ENCODE measurements around the gene MBP.

MBP gene

DNA sequence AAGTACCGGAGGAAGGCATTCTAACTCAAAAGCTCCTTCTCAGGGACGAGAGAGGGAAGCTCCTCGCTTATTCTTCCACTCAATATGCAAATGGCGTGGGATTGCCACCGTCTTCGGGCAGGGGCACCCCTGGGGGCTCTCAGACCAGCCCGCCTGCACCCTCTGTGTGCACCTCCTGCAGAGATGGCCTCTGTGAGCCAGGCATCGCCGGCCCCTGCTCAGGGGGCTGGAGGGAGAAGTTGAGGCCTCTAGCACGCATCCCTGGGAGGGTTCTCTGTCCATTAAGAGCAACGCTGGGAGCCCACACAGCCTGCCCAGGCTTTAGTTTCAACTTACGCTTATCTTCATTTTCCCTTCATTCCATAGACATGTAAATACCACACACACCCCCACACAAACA lies 125.3 kb downstream of the MBP start:
- H3K4me3 ChIP-seq (ENCODE audit: low read length), result no peak overlapping the region
- H2BK120ac ChIP-seq (ENCODE audit: low read depth, low read length), result no peak overlapping the region
- no peaks in the 10 kb centered on the region for H3K79me2 ChIP-seq (ENCODE audit: control insufficient read depth, insufficient read depth, low read length)
- WGBS (ENCODE audit: extremely low coverage, insufficient coverage, low lambda C conversion rate), result no CpG with 5 or more reads among the region's 12 CpGs
- no peaks in the 10 kb centered on the region for H3K4me1 ChIP-seq (ENCODE audit: control insufficient read depth, low read depth, low read length)
- no peak overlapping the region for H3K4ac ChIP-seq (ENCODE audit: low read depth, low read length)
- no peak overlapping the region for H3K9ac ChIP-seq (ENCODE audit: low read length)
- no peak overlapping the region for H3K4me2 ChIP-seq (ENCODE audit: low read length)
- H4K5ac ChIP-seq (ENCODE audit: low read length), result no peak overlapping the region
- H3K36me3 ChIP-seq (ENCODE audit: control insufficient read depth, insufficient read depth, low read length), result no peaks in the 10 kb centered on the region
- H3K23ac ChIP-seq (ENCODE audit: low read length), result no peak overlapping the region
- DNase-seq, result no peak
- H3K27me3 ChIP-seq (ENCODE audit: insufficient read depth, low read length, poor library complexity), result no peaks in the 10 kb centered on the region
- no peak overlapping the region for H2AK5ac ChIP-seq (ENCODE audit: low read length)
- no peak overlapping the region for H4K8ac ChIP-seq (ENCODE audit: low read depth, low read length)
- no peaks in the 10 kb centered on the region for H3K79me1 ChIP-seq (ENCODE audit: low read length)
- no peak overlapping the region for H3K18ac ChIP-seq (ENCODE audit: low read length)
- no peak overlapping the region for H3K27ac ChIP-seq (ENCODE audit: low read depth, low read length)
- no peak overlapping the region for H2BK5ac ChIP-seq (ENCODE audit: low read length)
- H3K56ac ChIP-seq (ENCODE audit: low read length), result no peak overlapping the region
- H2BK15ac ChIP-seq (replicated peaks; ENCODE audit: low read depth), result no peak overlapping the region

DNA sequence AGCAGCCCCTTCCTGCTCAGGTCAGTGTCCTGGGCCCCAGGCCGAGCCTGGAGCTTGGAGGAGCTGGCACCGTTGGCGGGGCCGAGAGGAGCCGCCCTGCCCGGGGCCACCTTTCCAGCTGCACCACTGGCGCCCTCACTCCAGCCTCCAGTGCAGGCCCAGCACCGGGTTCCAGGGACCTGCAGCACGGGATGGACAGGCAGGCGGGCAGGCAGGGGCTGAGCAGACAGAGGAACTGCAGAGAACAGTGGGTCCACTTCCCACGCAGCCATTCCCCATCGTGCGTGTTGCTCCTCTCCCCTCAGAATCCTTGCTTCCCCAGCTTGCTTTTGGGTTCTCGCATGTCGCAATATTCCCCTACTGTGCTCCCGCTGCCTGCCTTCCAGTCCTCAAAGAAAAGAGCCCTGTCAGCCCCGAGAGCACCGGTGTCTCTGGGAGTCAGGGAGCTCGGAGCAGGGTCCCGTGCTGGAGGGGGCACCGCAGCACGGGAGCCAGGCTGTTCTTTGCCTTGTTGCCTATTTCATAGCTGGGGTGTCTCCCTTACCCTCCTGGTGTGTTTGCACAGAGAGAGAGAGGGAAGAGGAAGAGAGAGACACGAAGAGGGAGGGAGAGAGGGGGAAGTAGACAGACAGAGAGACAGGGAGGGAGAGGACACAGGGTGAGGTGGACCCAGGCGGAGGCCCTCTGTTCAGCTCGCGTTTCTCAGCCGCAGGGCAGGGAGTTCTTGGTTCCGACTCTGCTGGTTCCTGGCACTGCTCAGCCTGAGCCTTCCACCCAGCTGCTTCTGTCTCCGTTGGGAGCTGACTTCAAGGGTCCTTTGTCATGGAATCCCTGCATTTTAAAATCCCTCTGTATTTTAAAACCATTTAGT lies 126.0 kb downstream of the MBP start:
- Histone ChIP-seq H3K18ac (ENCODE audit: low read length) (no peak overlapping the region), H3K36me3 (ENCODE audit: control insufficient read depth, insufficient read depth, low read length) (no peaks in the 10 kb centered on the region), H3K27ac (ENCODE audit: low read depth, low read length) (no peak overlapping the region), H2BK5ac (ENCODE audit: low read length) (no peak overlapping the region), H3K79me1 (ENCODE audit: low read length) (no peaks in the 10 kb centered on the region), H3K23ac (ENCODE audit: low read length) (no peak overlapping the region), H2BK15ac (replicated peaks; ENCODE audit: low read depth) (no peak overlapping the region), H3K79me2 (ENCODE audit: control insufficient read depth, insufficient read depth, low read length) (no peaks in the 10 kb centered on the region), H3K4me3 (ENCODE audit: low read length) (no peak overlapping the region), H2AK5ac (ENCODE audit: low read length) (no peak overlapping the region), H4K8ac (ENCODE audit: low read depth, low read length) (no peak overlapping the region), H3K9ac (ENCODE audit: low read length) (no peak overlapping the region), H3K4me2 (ENCODE audit: low read length) (no peak overlapping the region), H3K4me1 (ENCODE audit: control insufficient read depth, low read depth, low read length) (no peaks in the 10 kb centered on the region), H3K56ac (ENCODE audit: low read length) (peak overlapping the region; percentile 2), H3K27me3 (ENCODE audit: insufficient read depth, low read length, poor library complexity) (no peaks in the 10 kb centered on the region), H2BK120ac (ENCODE audit: low read depth, low read length) (no peak overlapping the region), H4K5ac (ENCODE audit: low read length) (no peak overlapping the region), H3K4ac (ENCODE audit: low read depth, low read length) (no peak overlapping the region)
- no peak for DNase-seq
- WGBS (ENCODE audit: extremely low coverage, insufficient coverage, low lambda C conversion rate), result no CpG with 5 or more reads among the region's 29 CpGs

DNA sequence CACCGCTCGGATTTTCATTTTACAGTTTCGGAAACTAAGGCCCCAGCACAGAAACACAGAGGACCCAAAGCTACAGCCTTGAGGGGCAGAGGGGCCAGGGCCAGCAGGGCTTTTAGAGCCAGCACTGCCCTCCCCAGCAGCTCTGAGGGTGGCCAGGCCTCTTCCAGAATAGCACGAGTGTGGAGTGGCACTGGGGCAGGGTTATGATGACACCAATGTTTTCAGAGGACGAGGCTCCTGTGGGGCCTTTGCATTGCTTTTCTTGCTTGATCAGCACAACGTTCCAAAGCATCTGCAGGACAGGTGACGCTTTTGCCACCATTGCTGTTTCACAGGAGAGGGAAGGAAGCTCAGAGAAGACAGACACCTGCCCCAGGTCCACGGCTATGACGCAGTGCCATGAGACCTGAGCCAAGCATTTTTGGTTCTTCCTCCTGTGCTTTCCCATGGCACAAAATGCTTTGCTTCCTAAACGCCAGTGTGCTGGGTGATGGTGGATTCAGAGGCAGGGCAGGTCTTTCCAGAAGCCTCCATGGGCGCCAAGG lies 126.9 kb downstream of the MBP start:
- H2BK15ac ChIP-seq (replicated peaks; ENCODE audit: low read depth), result no peak overlapping the region
- H3K36me3 ChIP-seq (ENCODE audit: control insufficient read depth, insufficient read depth, low read length), result no peaks in the 10 kb centered on the region
- no CpG with 5 or more reads among the region's 11 CpGs for WGBS (ENCODE audit: extremely low coverage, insufficient coverage, low lambda C conversion rate)
- H2AK5ac ChIP-seq (ENCODE audit: low read length), result no peak overlapping the region
- no peak for DNase-seq
- H3K18ac ChIP-seq (ENCODE audit: low read length), result no peak overlapping the region
- no peak overlapping the region for H3K56ac ChIP-seq (ENCODE audit: low read length)
- H3K9ac ChIP-seq (ENCODE audit: low read length), result no peak overlapping the region
- no peaks in the 10 kb centered on the region for H3K79me1 ChIP-seq (ENCODE audit: low read length)
- H3K79me2 ChIP-seq (ENCODE audit: control insufficient read depth, insufficient read depth, low read length), result no peaks in the 10 kb centered on the region
- H4K8ac ChIP-seq (ENCODE audit: low read depth, low read length), result no peak overlapping the region
- H2BK120ac ChIP-seq (ENCODE audit: low read depth, low read length), result no peak overlapping the region
- H3K4ac ChIP-seq (ENCODE audit: low read depth, low read length), result no peak overlapping the region
- no peak overlapping the region for H3K23ac ChIP-seq (ENCODE audit: low read length)
- H2BK5ac ChIP-seq (ENCODE audit: low read length), result no peak overlapping the region
- H3K4me1 ChIP-seq (ENCODE audit: control insufficient read depth, low read depth, low read length), result no peaks in the 10 kb centered on the region
- H4K5ac ChIP-seq (ENCODE audit: low read length), result no peak overlapping the region
- H3K27me3 ChIP-seq (ENCODE audit: insufficient read depth, low read length, poor library complexity), result no peaks in the 10 kb centered on the region
- no peak overlapping the region for H3K27ac ChIP-seq (ENCODE audit: low read depth, low read length)
- H3K4me3 ChIP-seq (ENCODE audit: low read length), result no peak overlapping the region
- no peak overlapping the region for H3K4me2 ChIP-seq (ENCODE audit: low read length)

DNA sequence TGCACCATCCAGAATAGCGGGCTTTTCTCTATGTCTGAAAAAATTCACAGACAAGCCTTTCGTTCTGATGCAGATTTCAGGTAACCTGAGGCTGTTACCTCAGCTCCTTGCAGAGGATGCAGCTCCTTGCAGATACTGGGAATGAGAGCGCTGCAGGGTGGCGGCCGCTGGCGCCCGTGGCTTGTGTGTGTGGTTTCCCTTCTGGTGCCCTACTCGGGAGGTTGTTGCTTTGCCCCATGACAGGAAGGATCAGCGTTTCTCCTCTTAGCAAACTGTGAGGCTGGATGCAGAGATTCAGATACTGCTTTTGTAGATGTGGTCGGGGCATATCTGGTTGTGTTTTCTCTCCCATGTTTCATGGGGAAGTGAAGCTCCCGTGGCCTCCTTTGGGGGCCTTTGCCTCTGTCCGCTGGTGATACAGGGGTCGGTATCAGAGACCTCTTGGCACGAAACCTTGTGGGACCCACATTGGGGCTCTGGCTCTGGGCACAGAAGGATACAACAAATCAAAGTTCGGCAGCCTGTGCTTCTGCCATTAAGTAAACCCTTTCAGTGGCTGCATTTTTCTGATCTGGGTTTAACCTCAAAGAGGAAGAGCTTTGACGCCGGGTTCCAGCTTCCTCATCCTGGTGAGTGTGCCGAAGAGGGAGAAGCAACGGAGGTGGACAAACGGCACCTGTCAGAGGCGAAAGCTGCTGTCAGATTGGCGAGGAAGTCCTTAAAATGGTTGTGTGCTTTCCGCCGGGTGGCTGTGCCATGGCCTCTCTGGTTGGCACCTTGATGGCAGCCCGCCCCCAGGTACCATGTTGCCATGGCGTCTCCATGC lies 127.8 kb downstream of the MBP start:
- H3K4ac ChIP-seq (ENCODE audit: low read depth, low read length), result no peak overlapping the region
- H3K79me1 ChIP-seq (ENCODE audit: low read length), result no peaks in the 10 kb centered on the region
- no peak overlapping the region for H3K56ac ChIP-seq (ENCODE audit: low read length)
- no peak overlapping the region for H4K5ac ChIP-seq (ENCODE audit: low read length)
- H3K79me2 ChIP-seq (ENCODE audit: control insufficient read depth, insufficient read depth, low read length), result no peaks in the 10 kb centered on the region
- H4K8ac ChIP-seq (ENCODE audit: low read depth, low read length), result no peak overlapping the region
- no peak overlapping the region for H3K4me2 ChIP-seq (ENCODE audit: low read length)
- H3K9ac ChIP-seq (ENCODE audit: low read length), result no peak overlapping the region
- H3K27ac ChIP-seq (ENCODE audit: low read depth, low read length), result no peak overlapping the region
- no peak overlapping the region for H2BK5ac ChIP-seq (ENCODE audit: low read length)
- H2AK5ac ChIP-seq (ENCODE audit: low read length), result no peak overlapping the region
- no peaks in the 10 kb centered on the region for H3K27me3 ChIP-seq (ENCODE audit: insufficient read depth, low read length, poor library complexity)
- H3K18ac ChIP-seq (ENCODE audit: low read length), result no peak overlapping the region
- no peaks in the 10 kb centered on the region for H3K4me1 ChIP-seq (ENCODE audit: control insufficient read depth, low read depth, low read length)
- no peak for DNase-seq
- no peak overlapping the region for H2BK120ac ChIP-seq (ENCODE audit: low read depth, low read length)
- no peak overlapping the region for H2BK15ac ChIP-seq (replicated peaks; ENCODE audit: low read depth)
- no peaks in the 10 kb centered on the region for H3K36me3 ChIP-seq (ENCODE audit: control insufficient read depth, insufficient read depth, low read length)
- H3K23ac ChIP-seq (ENCODE audit: low read length), result no peak overlapping the region
- no peak overlapping the region for H3K4me3 ChIP-seq (ENCODE audit: low read length)
- no CpG with 5 or more reads among the region's 26 CpGs for WGBS (ENCODE audit: extremely low coverage, insufficient coverage, low lambda C conversion rate)

DNA sequence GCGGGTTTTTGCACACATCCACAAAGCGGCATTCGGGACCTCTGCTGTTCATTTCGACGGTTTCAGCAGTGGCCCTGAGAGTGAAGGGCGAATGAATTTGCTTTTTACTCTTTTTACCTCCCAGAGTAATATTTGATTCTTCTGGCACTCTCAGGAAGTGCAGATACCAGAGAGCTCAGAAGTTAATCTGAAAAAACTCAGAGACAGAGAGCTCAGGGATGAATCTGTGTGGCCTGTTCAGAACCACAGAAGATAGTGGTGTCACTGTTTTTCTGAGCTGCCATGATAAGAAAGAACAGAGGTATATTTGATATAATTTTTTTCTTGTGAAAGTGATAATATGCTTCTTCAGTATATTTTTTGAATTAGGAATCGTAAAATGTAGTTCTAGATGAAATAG lies 129.3 kb downstream of the MBP start:
- H3K18ac ChIP-seq (ENCODE audit: low read length), result no peak overlapping the region
- no peak overlapping the region for H4K5ac ChIP-seq (ENCODE audit: low read length)
- H3K79me2 ChIP-seq (ENCODE audit: control insufficient read depth, insufficient read depth, low read length), result no peaks in the 10 kb centered on the region
- H3K56ac ChIP-seq (ENCODE audit: low read length), result no peak overlapping the region
- H3K36me3 ChIP-seq (ENCODE audit: control insufficient read depth, insufficient read depth, low read length), result no peaks in the 10 kb centered on the region
- no CpG with 5 or more reads among the region's 7 CpGs for WGBS (ENCODE audit: extremely low coverage, insufficient coverage, low lambda C conversion rate)
- no peak overlapping the region for H2BK120ac ChIP-seq (ENCODE audit: low read depth, low read length)
- H2BK15ac ChIP-seq (replicated peaks; ENCODE audit: low read depth), result no peak overlapping the region
- H3K27ac ChIP-seq (ENCODE audit: low read depth, low read length), result no peak overlapping the region
- H3K9ac ChIP-seq (ENCODE audit: low read length), result no peak overlapping the region
- no peaks in the 10 kb centered on the region for H3K27me3 ChIP-seq (ENCODE audit: insufficient read depth, low read length, poor library complexity)
- H3K4me1 ChIP-seq (ENCODE audit: control insufficient read depth, low read depth, low read length), result no peaks in the 10 kb centered on the region
- H3K23ac ChIP-seq (ENCODE audit: low read length), result no peak overlapping the region
- H3K4ac ChIP-seq (ENCODE audit: low read depth, low read length), result no peak overlapping the region
- no peak overlapping the region for H3K4me2 ChIP-seq (ENCODE audit: low read length)
- no peak overlapping the region for H2BK5ac ChIP-seq (ENCODE audit: low read length)
- H4K8ac ChIP-seq (ENCODE audit: low read depth, low read length), result no peak overlapping the region
- DNase-seq, result no peak
- no peak overlapping the region for H2AK5ac ChIP-seq (ENCODE audit: low read length)
- H3K79me1 ChIP-seq (ENCODE audit: low read length), result no peaks in the 10 kb centered on the region
- H3K4me3 ChIP-seq (ENCODE audit: low read length), result no peak overlapping the region

Data from mesendoderm (in vitro differentiated cells).